Psoas muscle (tissue), 8 donors: ENCODE results near the gene C6orf163. TPM values are rescaled to one million over a fixed set of nuclear protein-coding genes. Genes with fewer than 3 reads are reported as not detected.
"Not testable (repeated sequence)": the region's sequence is repeated elsewhere in the genome, so short reads cannot be mapped to it uniquely, and the experiment has no call there.

Experiments used
- ATAC-seq, 4 donors: fragments of 200-7000 bp; cut with Tn5 transposase; one replicate each; pipeline ENCODE4 v1.9.1; 2020; ENCODE audit warnings: moderate library complexity in 3 of 4, mild to moderate bottlenecking in 2 of 4
- DNase-seq, 2 donors: peaks; one replicate each; pipeline ENCODE4 v3.0.0-alpha.2; 2020
- H3K27ac ChIP-seq: fragments of 200-600 bp; one replicate; pipeline ENCODE4 v1.8.0; 2022
- H3K27me3 ChIP-seq, 3 donors: fragments of 200-600 bp in 1 of 3; one replicate each; pipeline versions ENCODE4 v1.6.1 to v1.8.0; 2013 to 2022; ENCODE audit warnings: low read length in 2 of 3, mild to moderate bottlenecking in 2 of 3, moderate library complexity in 1 of 3; ENCODE audit not compliant: insufficient read depth in 3 of 3
- H3K36me3 ChIP-seq, 2 donors: fragments of 200-600 bp in 1 of 2; one replicate each; pipeline versions ENCODE4 v1.6.1 to v1.8.0; 2013 to 2022; ENCODE audit warnings: low read depth in 1 of 2, mild to moderate bottlenecking in 1 of 2, moderate library complexity in 1 of 2; ENCODE audit not compliant: insufficient read depth in 1 of 2
- H3K4me1 ChIP-seq: fragments of 200-600 bp; one replicate; pipeline ENCODE4 v1.8.0; 2022
- H3K4me3 ChIP-seq: fragments of 200-600 bp; one replicate; pipeline ENCODE4 v1.8.0; 2022; ENCODE audit warnings: mild to moderate bottlenecking
- H3K9me3 ChIP-seq: fragments of 200-600 bp; one replicate; pipeline ENCODE4 v1.8.0; 2022
- WGBS, 3 donors: extraction: QIAGEN DNeasy Blood & Tissue Kit; methylation state at CpG; one replicate each; pipeline versions ENCODE4 v1.1.6 to v1.1.7; 2013; 5-methylcytosine and 5-hydroxymethylcytosine counted together
- intact Hi-C, 2 donors: fragments of 100-400 bp; cut with DNase I; formaldehyde crosslinking; loops; one replicate each; pipeline versions ENCODE4 v1.11.0 to v1.14.2; 2022
- long read RNA-seq, 2 donors: library from polyadenylated mRNA; unstranded; transcript quantifications; one replicate each; pipeline ENCODE4 v2.0.0, GENCODE V29; 2021
- polyA plus RNA-seq, 3 donors: library from polyadenylated mRNA; stranded (reverse); fragments of 200-250 nt; gene quantifications; one replicate each; pipeline ENCODE4 v1.2.3, GENCODE V29; 2013
- total RNA-seq, 4 donors: library from RNA; stranded (reverse); fragmentation: NEBNext Ultra II Directional in 2 of 4; extraction: Animal tissue kit (Norgen Biotek cat#: 25700) in 2 of 4; gene quantifications; one replicate each; pipeline versions ENCODE4 v1.2.1 to v1.2.4, GENCODE V29; 2021 to 2023
- TF ChIP-seq, protein P1 (sequence below): fragments of 200-600 bp; IDR thresholded peaks from one replicate; pipeline ENCODE4 v1.8.0; 2022; ENCODE audit warnings: antibody characterized with exemption
- donor health status: healthy with polysubstance abuse.
- donor health status: DM: no; HTN: no; CAD: no; lungs with moderate emphysema.
- donor health status: Bipolar disorder and iron deficiency.
- donor health status: healthy.
- donor health status: DM: yes; HTN: yes; CAD: no.
- donor health status: DM: no; HTN: no; CAD: no.
- donor health status: DM: no; HTN: no; CAD: no.
- donor health status: DM: yes; HTN: yes; CAD: no.

The C6orf163 gene
- total RNA-seq (1 to 10 TPM in 2 of 4 donors, under 1 TPM in 2; 0.30 to 1.4 (median 1.1) TPM), polyA plus RNA-seq (under 1 TPM; 0.22 to 0.41 (median 0.36) TPM)
- long read RNA-seq, donor 1, result 0 reads
- long read RNA-seq, donor 2, result 0 reads

DNA sequence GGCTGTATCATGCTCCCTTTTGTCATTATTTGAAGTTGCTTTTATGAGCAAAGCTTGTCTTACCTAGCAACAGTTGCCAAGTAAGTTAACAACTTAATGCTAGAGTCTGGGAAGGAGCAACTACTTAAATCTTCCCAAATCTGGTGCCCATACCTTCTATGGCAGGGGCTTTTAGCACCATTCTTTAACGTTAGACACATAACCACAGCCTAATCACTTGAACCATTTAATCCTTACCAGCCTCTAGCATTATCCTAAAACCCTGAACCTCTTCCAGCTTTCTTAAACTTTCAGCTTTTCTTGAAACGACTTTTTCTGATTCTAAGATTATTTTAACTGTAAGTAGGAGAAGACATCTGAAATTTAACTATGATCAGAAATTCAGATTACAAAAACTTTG is at the start of gene C6orf163:
Gene C6orf163 (plus strand): TSS at position 83 of the 400 bp plus-strand sequence. CDS start 287 bp downstream, at position 370.
- TF ChIP-seq, protein P1, sequence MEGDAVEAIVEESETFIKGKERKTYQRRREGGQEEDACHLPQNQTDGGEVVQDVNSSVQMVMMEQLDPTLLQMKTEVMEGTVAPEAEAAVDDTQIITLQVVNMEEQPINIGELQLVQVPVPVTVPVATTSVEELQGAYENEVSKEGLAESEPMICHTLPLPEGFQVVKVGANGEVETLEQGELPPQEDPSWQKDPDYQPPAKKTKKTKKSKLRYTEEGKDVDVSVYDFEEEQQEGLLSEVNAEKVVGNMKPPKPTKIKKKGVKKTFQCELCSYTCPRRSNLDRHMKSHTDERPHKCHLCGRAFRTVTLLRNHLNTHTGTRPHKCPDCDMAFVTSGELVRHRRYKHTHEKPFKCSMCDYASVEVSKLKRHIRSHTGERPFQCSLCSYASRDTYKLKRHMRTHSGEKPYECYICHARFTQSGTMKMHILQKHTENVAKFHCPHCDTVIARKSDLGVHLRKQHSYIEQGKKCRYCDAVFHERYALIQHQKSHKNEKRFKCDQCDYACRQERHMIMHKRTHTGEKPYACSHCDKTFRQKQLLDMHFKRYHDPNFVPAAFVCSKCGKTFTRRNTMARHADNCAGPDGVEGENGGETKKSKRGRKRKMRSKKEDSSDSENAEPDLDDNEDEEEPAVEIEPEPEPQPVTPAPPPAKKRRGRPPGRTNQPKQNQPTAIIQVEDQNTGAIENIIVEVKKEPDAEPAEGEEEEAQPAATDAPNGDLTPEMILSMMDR, result no peak
- no peaks in the 10 kb centered on the region for H3K4me1 ChIP-seq
- DNase-seq (no peak), ATAC-seq (no peak)
- H3K4me3 ChIP-seq, result no peak within 1 kb of the TSS
- H3K36me3 ChIP-seq, result peaks cover 0 to 9% of the 10 kb centered on the region in 2 donors
- WGBS, 3 donors, result 59 to 65% (median 62%) methylated on average over 2 of the region's 2 CpGs
- no peaks in the 10 kb centered on the region for H3K9me3 ChIP-seq
- intact Hi-C loops, result no loop called here
- no peaks in the 10 kb centered on the region for H3K27me3 ChIP-seq
- H3K27ac ChIP-seq, result no peak within 1 kb of the TSS

- 47 to 69% (median 48%) methylated on average over 1 of the region's 1 CpG for WGBS, 3 donors
- H3K4me3 ChIP-seq, result no peak overlapping the region
- H3K9me3 ChIP-seq, result no peaks in the 10 kb centered on the region
- intact Hi-C loops, result no loop called here
- H3K27me3 ChIP-seq, result peaks cover 0 to 7% (median 0%) of the 10 kb centered on the region in 3 donors
- no peak for DNase-seq
- no peaks in the 10 kb centered on the region for H3K36me3 ChIP-seq
- no peaks in the 10 kb centered on the region for H3K4me1 ChIP-seq
- TF ChIP-seq, protein P1, result no peak
- H3K27ac ChIP-seq, result no peak overlapping the region
- ATAC-seq, result no peak
Measured at GRCh38 chr6:87297119-87297518, 47.5 kb upstream of the C6orf163 start.

GRCh38 chr6:87301277-87301676 is 43.3 kb upstream of the C6orf163 start:
- H3K36me3 ChIP-seq, intact Hi-C loops, H3K27ac ChIP-seq, H3K9me3 ChIP-seq, H3K27me3 ChIP-seq, ATAC-seq, DNase-seq, H3K4me1 ChIP-seq, H3K4me3 ChIP-seq: not testable (repeated sequence)
- 75 to 88% (median 80%) methylated on average over 9 of the region's 9 CpGs for WGBS, 3 donors

- Histone ChIP-seq H3K27me3 (no peaks in the 10 kb centered on the region), H3K36me3 (no peaks in the 10 kb centered on the region), H3K9me3 (no peaks in the 10 kb centered on the region), H3K27ac (no peak overlapping the region), H3K4me3 (no peak overlapping the region), H3K4me1 (no peaks in the 10 kb centered on the region)
- TF ChIP-seq, protein P1, result no peak
- intact Hi-C loops, result no loop called here
- ATAC-seq (no peak), DNase-seq (no peak)
- WGBS, 3 donors, result 52 to 71% (median 53%) methylated on average over 4 of the region's 4 CpGs
Measured at GRCh38 chr6:87308970-87309369, 35.6 kb upstream of the C6orf163 start.

GRCh38 chr6:87312860-87313259 is 31.8 kb upstream of the C6orf163 start:
- no peak for ATAC-seq
- H3K4me3 ChIP-seq, result no peak overlapping the region
- H3K9me3 ChIP-seq, result no peaks in the 10 kb centered on the region
- H3K27ac ChIP-seq, result no peak overlapping the region
- TF ChIP-seq, protein P1, result no peak
- WGBS, 3 donors, result 0 to 38% (median 32%) methylated on average over 1 of the region's 1 CpG
- H3K36me3 ChIP-seq, result no peaks in the 10 kb centered on the region
- intact Hi-C loops, result no loop called here
- DNase-seq, result no peak
- no peaks in the 10 kb centered on the region for H3K4me1 ChIP-seq
- H3K27me3 ChIP-seq, result no peaks in the 10 kb centered on the region
